Activated T-helper 2 cell treated with anti-CD3 and anti-CD28 coated beads, Interferon-gamma antibody, Interleukin-2, Interleukin-4, amounts not matched to agents 10 μg/mL and 5 μg/mL and 100 μg/mL, durations not matched to agents 14 hours and 24 hours and 36 hours (primary cell): ENCODE measurements around the gene CCNY. TPM values are rescaled to one million over a fixed set of nuclear protein-coding genes. Genes with fewer than 3 reads are reported as not detected.
A peak's percentile ranks its signal among the peaks of the same experiment; 100 is the strongest.
"Not testable (repeated sequence)": the region's sequence is repeated elsewhere in the genome, so short reads cannot be mapped to it uniquely, and the experiment has no call there.

Experiments used
- DNase-seq: peaks from one replicate; pipeline ENCODE4 v3.0.0; 2021; ENCODE audit warnings: low spot score
- H3K27ac Mint-ChIP-seq: one replicate; pipeline ENCODE4 v1.8.0; 2021; ENCODE audit warnings: mixed read lengths
- H3K27me3 Mint-ChIP-seq: one replicate; pipeline ENCODE4 v1.8.0; 2021; ENCODE audit warnings: low read depth, mixed read lengths
- H3K36me3 Mint-ChIP-seq: one replicate; pipeline ENCODE4 v1.8.0; 2021; ENCODE audit warnings: low read depth, mixed read lengths
- H3K4me1 Mint-ChIP-seq: one replicate; pipeline ENCODE4 v1.8.0; 2021; ENCODE audit warnings: low read depth, mixed read lengths
- H3K4me3 Mint-ChIP-seq: one replicate; pipeline ENCODE4 v1.8.0; 2021; ENCODE audit warnings: low read depth, mild to moderate bottlenecking, moderate library complexity, mixed read lengths
- H3K9me3 Mint-ChIP-seq: one replicate; pipeline ENCODE4 v1.8.0; 2021; ENCODE audit warnings: mixed read lengths
- intact Hi-C: fragments of 100-400 bp; cut with micrococcal nuclease; formaldehyde crosslinking; loops from one replicate; pipeline ENCODE4 v1.15.1; 2023
- total RNA-seq: library from RNA; stranded (reverse); gene quantifications from 2 replicates; pipeline ENCODE4 v1.2.3, GENCODE V29; 2022

Gene CCNY
- total RNA-seq, 1 donor from 2014 or later = 60.4 TPM

DNA sequence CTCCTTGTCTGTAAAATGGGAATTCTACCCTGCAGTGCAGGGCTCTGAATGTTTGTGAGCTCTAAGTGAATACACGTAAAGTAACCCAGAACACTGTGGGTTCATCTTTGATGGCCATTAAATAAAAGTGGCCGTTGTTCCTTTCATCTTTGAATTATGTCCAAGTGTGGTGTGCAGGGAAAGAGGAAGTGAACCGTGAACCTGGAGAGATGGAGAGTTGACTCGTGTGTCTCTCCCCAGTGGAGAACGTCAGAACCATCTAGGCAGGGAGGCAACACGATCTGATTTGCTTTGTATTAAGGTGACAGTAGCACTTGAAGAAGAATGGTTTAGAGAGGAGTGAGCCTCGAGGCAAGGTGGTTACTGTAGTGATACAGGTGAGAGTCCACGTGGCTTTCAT is 175.3 kb downstream of the CCNY start:
- Mint-ChIP-seq H3K36me3 (peaks cover 3% of the 10 kb centered on the region), H3K27ac (no peak overlapping the region), H3K27me3 (no peaks in the 10 kb centered on the region)

DNA sequence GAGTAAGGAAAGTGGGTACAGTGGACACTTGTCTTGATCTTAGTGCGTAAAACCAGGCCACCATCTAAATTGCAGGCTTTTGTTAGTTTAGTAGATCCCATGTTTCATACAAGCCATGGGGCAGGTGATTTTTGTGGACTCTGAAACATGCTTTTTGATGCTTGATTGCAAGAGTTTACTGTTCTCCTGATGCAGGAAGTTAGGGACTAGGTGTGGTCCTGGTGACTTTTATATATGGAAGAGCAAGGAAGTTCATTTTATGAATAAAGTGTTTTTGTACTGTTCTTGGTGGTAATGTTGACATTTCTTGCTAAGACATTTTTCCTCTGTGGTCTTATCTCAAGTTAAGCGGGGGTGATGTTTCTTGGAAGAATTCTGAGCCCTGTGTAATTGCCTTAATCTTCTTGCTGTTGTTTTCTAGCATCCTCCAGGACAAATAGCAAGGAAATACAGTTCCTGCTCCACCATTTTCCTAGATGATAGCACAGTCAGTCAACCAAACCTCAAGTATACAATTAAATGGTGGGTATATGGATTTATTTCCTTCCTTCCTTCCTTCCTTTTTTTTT is 179.9 kb downstream of the CCNY start:
- Mint-ChIP-seq H3K27ac (no peak overlapping the region), H3K4me3 (no peak overlapping the region), H3K36me3 (no peaks in the 10 kb centered on the region), H3K9me3 (no peaks in the 10 kb centered on the region), H3K4me1 (peaks cover 8% of the 10 kb centered on the region), H3K27me3 (no peaks in the 10 kb centered on the region)
- no peak for DNase-seq
- intact Hi-C loops = no loop called here

More for the DNA sequence above, 175.3 kb downstream of the CCNY start:
- DNase-seq = no peak
- intact Hi-C loops = no loop called here
- H3K9me3 Mint-ChIP-seq = no peaks in the 10 kb centered on the region
- H3K4me3 Mint-ChIP-seq = no peak overlapping the region
- peaks cover 12% of the 10 kb centered on the region for H3K4me1 Mint-ChIP-seq

GRCh38 chr10:35517431-35518181 is 181.3 kb downstream of the CCNY start:
- peaks cover 8% of the 10 kb centered on the region for H3K4me1 Mint-ChIP-seq
- no peak overlapping the region for H3K27ac Mint-ChIP-seq
- intact Hi-C loops = no loop called here
- no peaks in the 10 kb centered on the region for H3K9me3 Mint-ChIP-seq
- no peaks in the 10 kb centered on the region for H3K27me3 Mint-ChIP-seq
- no peak for DNase-seq
- no peak overlapping the region for H3K4me3 Mint-ChIP-seq
- H3K36me3 Mint-ChIP-seq = no peaks in the 10 kb centered on the region

DNA sequence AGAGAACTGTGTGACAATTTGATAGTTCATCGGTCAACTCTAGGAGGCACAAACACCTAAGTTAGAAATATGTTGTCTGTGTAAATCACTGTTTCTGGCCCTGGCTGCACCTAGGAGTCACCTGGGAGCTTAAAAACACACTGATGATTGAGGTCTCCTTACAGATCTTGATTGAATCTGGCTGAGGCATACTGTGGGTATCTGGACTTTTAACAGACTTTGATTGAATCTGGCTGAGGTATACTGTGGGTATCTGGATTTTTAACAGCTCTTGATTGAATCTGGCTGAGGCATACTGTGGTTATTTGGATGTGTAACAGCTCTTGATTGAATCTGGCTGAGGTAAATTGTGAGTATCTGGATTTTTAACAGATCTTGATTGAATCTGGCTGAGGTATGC is 181.9 kb downstream of the CCNY start:
- H3K27me3 Mint-ChIP-seq, intact Hi-C loops, H3K4me1 Mint-ChIP-seq, H3K4me3 Mint-ChIP-seq, H3K36me3 Mint-ChIP-seq, H3K9me3 Mint-ChIP-seq, DNase-seq, H3K27ac Mint-ChIP-seq: not testable (repeated sequence)

- no peak overlapping the region for H3K4me3 Mint-ChIP-seq
These were observed 184.7 kb downstream of the CCNY start for GRCh38 chr10:35520996-35521395.

DNA sequence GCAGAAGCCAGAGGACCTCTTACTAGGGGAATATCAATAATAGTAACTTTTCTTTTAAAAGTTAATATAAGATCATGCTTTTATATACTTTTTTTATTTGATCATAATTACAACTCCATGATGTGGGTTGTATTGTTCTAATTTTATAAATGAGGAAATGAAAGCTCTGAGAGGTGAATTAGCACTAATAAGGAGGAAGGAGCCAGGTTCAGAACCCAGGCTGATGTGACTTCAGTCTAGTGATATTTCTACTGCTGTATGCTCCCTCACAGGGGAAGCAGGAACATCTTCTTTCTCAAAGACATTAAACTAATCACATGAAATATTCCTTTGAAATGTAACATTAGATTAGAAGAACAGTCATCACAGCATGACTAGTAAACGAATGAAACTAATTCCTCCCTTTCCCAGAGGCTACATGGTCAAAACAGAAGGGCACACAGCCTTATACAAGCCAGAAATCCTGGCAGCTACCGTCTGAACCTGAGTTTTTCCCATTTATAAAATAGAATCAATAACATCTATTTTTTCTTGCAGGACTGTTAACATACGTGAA is 187.4 kb downstream of the CCNY start:
- H3K4me1 Mint-ChIP-seq = peaks cover 4% of the 10 kb centered on the region
- no peak for DNase-seq
- no peak overlapping the region for H3K27ac Mint-ChIP-seq
- no peaks in the 10 kb centered on the region for H3K27me3 Mint-ChIP-seq
- no peaks in the 10 kb centered on the region for H3K36me3 Mint-ChIP-seq
- no peaks in the 10 kb centered on the region for H3K9me3 Mint-ChIP-seq
- intact Hi-C loops = no loop called here
- no peak overlapping the region for H3K4me3 Mint-ChIP-seq

More at GRCh38 chr10:35520996-35521395, 184.7 kb downstream of the CCNY start:
- Mint-ChIP-seq H3K27me3 (no peaks in the 10 kb centered on the region), H3K9me3 (no peaks in the 10 kb centered on the region), H3K4me1 (peaks cover 4% of the 10 kb centered on the region), H3K27ac (no peak overlapping the region), H3K36me3 (no peaks in the 10 kb centered on the region)
- intact Hi-C loops = no loop called here
- no peak for DNase-seq

DNA sequence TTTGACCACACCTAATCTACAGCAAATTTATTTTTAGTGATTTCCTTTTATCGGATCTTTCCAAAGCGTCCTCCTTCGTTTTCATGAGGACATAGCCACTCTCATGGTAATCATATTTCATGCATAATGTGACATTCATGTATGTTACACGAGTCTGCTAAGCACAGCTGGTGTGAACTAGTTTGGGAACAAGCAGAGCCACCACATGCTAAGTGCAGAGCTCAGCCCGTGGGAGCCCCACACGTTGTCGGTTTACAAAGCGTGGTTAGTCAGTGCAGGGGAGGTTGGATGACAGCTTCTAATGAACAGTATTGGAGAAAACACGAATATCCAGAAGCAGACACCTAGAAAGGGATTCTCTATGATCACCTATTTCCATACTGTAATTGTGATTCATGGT is 190.4 kb downstream of the CCNY start:
- intact Hi-C loops = no loop called here
- DNase-seq = no peak
- Mint-ChIP-seq H3K27ac (no peak overlapping the region), H3K4me3 (no peak overlapping the region), H3K9me3 (no peaks in the 10 kb centered on the region), H3K27me3 (no peaks in the 10 kb centered on the region), H3K4me1 (peaks cover 4% of the 10 kb centered on the region), H3K36me3 (peaks cover 21% of the 10 kb centered on the region)

GRCh38 chr10:35532141-35532540 is 195.8 kb downstream of the CCNY start:
- Mint-ChIP-seq H3K4me1 (no peaks in the 10 kb centered on the region), H3K4me3 (no peak overlapping the region), H3K27me3 (no peaks in the 10 kb centered on the region), H3K36me3 (peaks cover 71% of the 10 kb centered on the region), H3K27ac (no peak overlapping the region), H3K9me3 (peaks cover 25% of the 10 kb centered on the region)
- no peak for DNase-seq
- intact Hi-C loops = no loop called here

GRCh38 chr10:35533565-35533964 is 197.3 kb downstream of the CCNY start:
- Mint-ChIP-seq H3K4me1 (peaks cover 5% of the 10 kb centered on the region), H3K27ac (no peak overlapping the region), H3K27me3 (no peaks in the 10 kb centered on the region), H3K36me3 (peaks cover 85% of the 10 kb centered on the region), H3K4me3 (no peak overlapping the region), H3K9me3 (peaks cover 32% of the 10 kb centered on the region)
- DNase-seq = no peak
- intact Hi-C loops = no loop called here

- Mint-ChIP-seq H3K27ac (no peak overlapping the region), H3K4me1 (peaks cover 7% of the 10 kb centered on the region), H3K4me3 (no peak overlapping the region), H3K36me3 (peaks cover 92% of the 10 kb centered on the region), H3K27me3 (no peaks in the 10 kb centered on the region), H3K9me3 (peaks cover 40% of the 10 kb centered on the region)
- intact Hi-C loops = no loop called here
- no peak for DNase-seq
These were observed 198.8 kb downstream of the CCNY start for GRCh38 chr10:35535136-35535535.

- H3K27ac Mint-ChIP-seq = no peak overlapping the region
- no peak for DNase-seq
These were observed 200.5 kb downstream of the CCNY start for GRCh38 chr10:35536789-35537188.

DNA sequence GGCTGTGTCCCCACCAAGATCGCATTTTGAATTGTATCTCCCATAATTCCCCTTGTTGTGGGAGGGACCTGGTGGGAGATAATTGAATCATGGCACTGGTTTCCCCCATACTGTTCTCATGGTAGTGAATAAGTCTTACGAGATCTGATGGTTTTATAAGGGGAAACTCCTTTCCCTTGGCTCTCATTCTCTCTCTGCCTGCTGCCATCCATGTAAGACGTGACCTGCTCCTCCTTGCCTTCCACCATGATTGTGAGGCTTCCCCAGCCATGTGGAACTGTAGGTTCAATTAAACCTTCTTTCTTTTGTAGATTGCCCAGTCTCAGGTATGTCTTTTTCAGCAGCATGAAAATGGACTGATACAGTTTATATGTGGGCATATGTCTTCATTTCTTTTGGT is 201.6 kb downstream of the CCNY start:
- H3K36me3 Mint-ChIP-seq = peaks cover 87% of the 10 kb centered on the region
- intact Hi-C loops, H3K27me3 Mint-ChIP-seq, H3K4me3 Mint-ChIP-seq, DNase-seq: not testable (repeated sequence)
- H3K9me3 Mint-ChIP-seq = peaks cover 51% of the 10 kb centered on the region
- H3K4me1 Mint-ChIP-seq = peaks cover 28% of the 10 kb centered on the region
- H3K27ac Mint-ChIP-seq = peak overlapping the region; percentile 13

More at GRCh38 chr10:35536789-35537188, 200.5 kb downstream of the CCNY start:
- no peak overlapping the region for H3K4me3 Mint-ChIP-seq
- H3K4me1 Mint-ChIP-seq = peaks cover 20% of the 10 kb centered on the region
- H3K9me3 Mint-ChIP-seq = peaks cover 46% of the 10 kb centered on the region
- no peaks in the 10 kb centered on the region for H3K27me3 Mint-ChIP-seq
- peaks cover 90% of the 10 kb centered on the region for H3K36me3 Mint-ChIP-seq
- intact Hi-C loops = no loop called here
